GM19035 (cell line): ENCODE measurements around the gene GALM.
A peak's percentile ranks its signal among the peaks of the same experiment; 100 is the strongest.
"Not testable (repeated sequence)": the region's sequence is repeated elsewhere in the genome, so short reads cannot be mapped to it uniquely, and the experiment has no call there.

Experiments used
- ATAC-seq: cut with Tn5 transposase; IDR thresholded peaks from one replicate; pipeline ENCODE4 v1.9.1; 2021; ENCODE audit not compliant: unreplicated experiment

Gene GALM

GRCh38 chr2:38708900-38709566 lies 43.1 kb downstream of the GALM start:
- no peak for ATAC-seq

DNA sequence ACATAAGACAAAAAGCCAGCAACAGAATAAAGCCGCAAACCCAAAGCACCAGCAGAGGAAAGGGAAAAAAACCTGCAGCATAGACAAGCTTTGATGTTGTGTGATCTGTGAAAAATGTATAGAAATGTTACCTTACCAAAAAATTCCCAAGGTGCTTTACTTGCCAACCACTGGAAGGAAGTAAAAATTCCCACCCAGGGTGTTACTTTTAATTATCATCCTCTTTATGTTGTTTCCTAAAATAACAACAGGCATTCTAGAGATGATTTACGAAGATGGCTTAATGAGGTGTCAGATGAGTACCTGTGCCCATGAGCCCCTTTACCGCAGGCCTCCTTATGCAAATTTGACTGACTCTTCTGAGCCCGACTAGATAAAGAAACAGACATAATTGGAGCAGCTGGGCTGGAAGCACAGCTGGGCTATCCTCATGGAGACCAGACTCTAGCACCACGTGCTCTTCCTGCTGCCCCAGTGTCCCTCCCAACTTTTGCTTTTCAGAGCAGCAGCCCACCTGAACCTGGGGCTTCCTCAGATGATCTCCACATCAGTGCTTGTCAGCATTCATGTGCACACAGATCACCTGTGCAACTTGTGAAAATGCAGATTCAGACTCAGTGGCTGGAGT lies 43.8 kb downstream of the GALM start:
- ATAC-seq = no peak

DNA sequence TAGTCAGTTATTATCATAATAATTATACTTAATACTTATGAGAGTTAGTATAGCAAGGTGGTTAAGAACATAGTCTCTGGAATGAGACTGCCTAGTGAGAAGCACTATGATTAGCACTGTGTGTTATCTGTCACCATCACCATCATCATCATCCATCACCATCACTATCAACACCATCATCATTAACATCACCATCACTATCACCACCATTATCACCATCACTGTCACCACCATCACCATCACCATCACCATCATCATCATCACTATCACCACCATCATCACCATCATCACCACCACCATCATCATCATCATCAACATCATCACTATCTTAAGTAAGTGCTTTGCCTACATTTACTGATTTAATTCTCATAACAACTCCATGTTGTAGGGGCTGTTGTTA lies 45.6 kb downstream of the GALM start:
- ATAC-seq = no peak

GRCh38 chr2:38712413-38712812 lies 46.5 kb downstream of the GALM start:
- ATAC-seq = no peak

GRCh38 chr2:38712871-38713270 lies 47.0 kb downstream of the GALM start:
- no peak for ATAC-seq

DNA sequence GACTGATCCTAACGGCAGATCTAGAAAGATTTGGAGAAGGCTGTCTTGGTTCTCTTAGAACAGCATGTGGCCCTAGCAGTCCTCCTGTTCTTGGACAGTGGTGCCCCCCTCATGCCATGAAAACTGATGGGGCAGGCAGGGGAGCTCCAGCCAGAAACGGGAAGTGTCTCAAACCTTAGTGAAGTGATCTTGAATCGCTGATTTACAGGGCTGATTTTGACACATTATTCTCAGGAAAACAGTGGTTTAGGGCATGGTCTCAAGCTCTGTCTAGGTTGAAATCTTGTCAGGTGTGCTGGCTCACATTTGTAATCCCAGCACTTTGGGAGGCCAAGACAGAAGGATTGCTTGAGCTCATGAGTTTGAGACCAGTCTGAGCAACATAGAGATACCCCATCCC lies 47.4 kb downstream of the GALM start:
- ATAC-seq = no peak

DNA sequence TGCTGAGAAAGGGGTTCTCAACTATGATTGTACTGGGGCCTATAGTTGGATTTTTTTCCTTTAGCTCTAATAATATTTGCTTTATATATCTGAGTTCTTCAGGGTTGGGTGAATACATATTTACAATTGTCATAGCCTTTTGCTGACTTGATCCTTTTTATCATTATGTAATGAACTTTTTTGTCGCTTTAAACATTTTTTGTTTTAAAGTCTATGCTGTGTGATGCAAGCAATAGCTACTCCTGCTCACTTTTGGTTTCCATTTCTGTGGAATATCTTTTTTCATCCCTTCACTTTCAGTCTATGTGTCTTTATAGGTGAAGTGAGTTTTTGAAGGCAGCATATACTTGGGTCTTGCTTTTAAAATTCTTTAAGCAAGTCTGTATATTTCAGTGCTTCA lies 49.0 kb downstream of the GALM start:
- ATAC-seq = not testable (repeated sequence)

DNA sequence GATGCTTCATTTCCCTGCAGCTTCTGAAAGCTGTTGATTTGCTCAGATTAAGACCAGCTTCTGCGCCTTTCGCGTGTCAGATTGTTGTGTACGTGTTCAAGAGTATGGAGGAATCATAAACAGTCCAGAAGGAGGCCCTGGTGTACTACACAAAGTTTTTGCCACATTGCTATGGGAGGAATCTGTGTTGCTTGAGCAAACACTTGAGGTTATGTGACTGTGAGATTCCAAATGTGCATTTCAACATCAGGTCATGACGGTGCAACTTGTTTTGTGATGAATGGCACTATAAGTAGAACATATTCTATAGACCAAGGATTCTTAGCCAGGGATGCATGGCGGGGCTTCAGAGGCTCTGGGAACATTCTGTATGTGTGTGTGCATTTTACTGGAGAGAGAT lies 50.3 kb downstream of the GALM start:
- no peak for ATAC-seq

DNA sequence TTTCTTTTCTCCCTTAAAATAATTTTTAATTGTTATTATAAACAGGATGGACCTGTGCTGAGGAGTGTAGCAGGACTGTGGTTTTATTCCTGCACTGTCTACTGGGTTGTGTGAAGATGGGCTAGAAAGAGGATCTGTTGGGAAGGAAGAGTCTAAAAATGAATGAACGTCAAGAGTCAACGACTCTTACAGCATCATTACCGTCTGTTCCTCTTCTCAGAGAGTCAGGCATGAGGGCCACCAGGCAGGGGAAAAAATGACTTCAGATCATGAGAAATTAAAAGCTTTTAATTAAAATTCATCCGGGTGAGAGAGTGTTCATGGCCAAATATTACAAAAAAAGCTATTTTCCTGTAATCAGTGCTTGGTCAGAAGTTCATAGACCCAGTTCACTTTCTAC lies 52.7 kb downstream of the GALM start:
- ATAC-seq = no peak

GRCh38 chr2:38719706-38720105 lies 53.8 kb downstream of the GALM start:
- ATAC-seq = no peak

DNA sequence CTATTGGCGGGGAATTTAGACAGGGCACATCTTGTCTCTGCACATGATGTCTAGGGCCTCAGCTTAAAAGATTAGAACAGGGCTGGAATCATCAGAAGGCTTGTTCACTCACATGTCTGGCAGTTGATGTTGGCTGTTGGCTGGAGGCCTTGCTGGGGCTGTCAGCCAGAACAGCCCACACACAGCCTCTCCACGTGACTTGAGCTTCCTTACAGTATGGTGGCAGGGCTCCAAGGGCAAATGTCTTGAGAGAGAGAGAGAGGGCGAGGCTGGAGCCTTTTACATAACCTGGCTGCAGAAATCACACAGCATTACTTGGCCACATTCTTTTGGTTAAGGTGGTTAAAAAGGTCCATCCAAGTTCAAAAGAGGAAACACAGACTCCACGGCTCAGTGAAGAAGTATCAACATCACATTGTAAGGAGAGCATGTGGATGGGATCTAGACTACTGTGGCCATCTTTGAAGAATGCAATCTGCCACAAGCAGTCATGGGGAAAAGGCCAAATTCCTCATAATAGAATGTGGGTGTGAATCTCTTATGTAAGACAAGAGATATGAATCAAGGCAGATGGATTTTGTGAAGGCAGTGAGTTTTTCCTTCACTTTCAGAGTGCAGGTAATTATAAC lies 54.8 kb downstream of the GALM start:
- no peak for ATAC-seq

DNA sequence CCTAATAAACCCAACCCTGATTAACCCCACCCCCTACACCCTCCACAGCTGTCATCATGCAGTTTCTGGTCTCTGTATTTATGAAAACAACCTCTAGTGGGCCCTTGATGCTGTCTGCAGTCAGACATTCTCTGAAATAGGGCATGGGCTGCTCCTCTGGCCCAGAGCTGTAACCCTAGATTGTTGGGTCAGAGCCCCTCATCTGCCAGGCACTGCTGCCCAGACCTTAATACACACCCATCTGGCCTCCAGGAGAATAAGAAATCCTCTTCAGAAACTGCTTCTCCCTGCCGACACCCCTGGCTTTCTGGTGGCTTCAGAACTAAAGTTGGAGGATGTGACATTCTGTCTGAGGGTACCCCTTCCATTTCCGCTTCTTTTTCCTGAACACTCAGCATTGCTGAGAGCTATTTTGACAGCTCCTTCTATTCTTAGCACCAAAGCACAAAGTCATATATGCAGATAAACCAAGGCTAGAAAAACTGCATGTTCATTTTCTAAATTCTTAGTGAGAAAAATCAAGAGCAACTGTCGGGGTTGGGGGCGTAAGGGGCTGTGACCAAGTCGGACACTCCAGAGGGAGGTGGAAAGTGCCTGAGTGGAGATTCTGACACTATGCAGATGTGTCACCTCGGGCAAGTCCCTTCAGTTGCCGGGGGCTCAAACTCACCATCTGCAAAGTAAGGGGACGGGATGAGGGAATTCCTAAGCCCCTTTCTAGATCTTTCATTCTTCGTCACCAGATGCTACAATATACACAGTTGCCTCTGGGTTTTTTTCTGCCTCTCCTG lies 56.6 kb downstream of the GALM start:
- ATAC-seq = peak; percentile 49

GRCh38 chr2:38723173-38723572 lies 57.3 kb downstream of the GALM start:
- ATAC-seq = peak; percentile 55

DNA sequence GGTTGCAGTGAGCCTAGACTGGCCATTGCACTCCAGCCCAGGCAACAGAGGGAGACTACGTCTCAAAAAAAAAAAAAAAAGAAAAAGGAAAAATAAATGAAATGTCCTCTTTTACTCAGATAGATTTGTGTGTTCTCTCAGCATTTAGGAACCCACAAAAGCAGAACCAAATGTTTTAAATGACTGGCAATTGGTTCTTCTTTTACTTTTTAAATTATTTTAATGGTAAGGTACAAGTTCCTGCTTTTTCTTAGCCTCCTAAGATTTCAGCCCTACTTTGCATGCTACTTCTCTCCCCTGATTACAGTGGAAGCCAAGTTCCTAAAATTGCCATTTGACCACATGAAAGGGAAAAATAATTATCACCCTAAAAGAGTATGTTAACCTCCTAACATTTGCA lies 61.7 kb downstream of the GALM start:
- ATAC-seq = no peak

GRCh38 chr2:38728694-38729093 lies 62.8 kb downstream of the GALM start:
- no peak for ATAC-seq

- no peak for ATAC-seq
These were observed 65.2 kb downstream of the GALM start for GRCh38 chr2:38731090-38731489.

- no peak for ATAC-seq
These were observed 65.8 kb downstream of the GALM start for GRCh38 chr2:38731684-38732221.

GRCh38 chr2:38733300-38733971 lies 67.5 kb downstream of the GALM start:
- ATAC-seq = no peak

- ATAC-seq = no peak
These were observed 68.6 kb downstream of the GALM start for GRCh38 chr2:38734299-38735058.

GRCh38 chr2:38735999-38736320 lies 70.0 kb downstream of the GALM start:
- no peak for ATAC-seq
